HepG2 (cell line): ENCODE data around the gene TMEM135. TPM values are rescaled to one million over a fixed set of nuclear protein-coding genes. Genes with fewer than 3 reads are reported as not detected.

ENCODE experiments used
- ATAC-seq: fragments of 200-7000 bp; cut with Tn5 transposase; 3 replicates; pipeline ENCODE4 v1.9.1; 2020; ENCODE audit warnings: mild to moderate bottlenecking, moderate library complexity
- BruUV-seq: library from RNA; stranded (reverse); fragments of 400-500 nt; replicated peaks from 2 replicates; lab custom pipeline; 2021; lab: Mats Ljungman, UMichigan
- CTCF ChIA-PET: fragments of 300-600 bp; formaldehyde crosslinking; extraction: SDS; loops from one replicate; lab custom pipeline; 2021; ENCODE audit warnings: low total read pairs, inconsistent platforms, low intra/inter-chr PET ratio; lab: Yijun Ruan, JAX
- POLR2A ChIA-PET: fragments of 350-600 bp; sonication (Branson Sonifier 250); formaldehyde crosslinking; loops from one replicate; lab custom pipeline; 2020; ENCODE audit warnings: antibody characterized with exemption, inconsistent platforms; lab: Yijun Ruan, JAX
- DNase-seq: peaks from one replicate; pipeline ENCODE4 v3.0.0-alpha.2; 2015; ENCODE audit warnings: low spot score
- FAIRE-seq: peaks from 3 replicates; lab custom pipeline; 2011; peaks lifted over from hg19 to GRCh38; lab: Jason Lieb, UNC
- H2AFZ ChIP-seq: one replicate; pipeline ENCODE4 v1.6.1; 2011; ENCODE audit warnings: low read length, inconsistent platforms
- H3K27ac ChIP-seq: fragments of 300-600 bp; 3 replicates; pipeline ENCODE4 v1.8.0; 2011; ENCODE audit warnings: mixed run types, mild to moderate bottlenecking, mixed read lengths, low read length, inconsistent platforms; ENCODE audit not compliant: insufficient read depth; ENCODE audit errors: extremely low read length
- H3K27me3 ChIP-seq, 2 experiments: fragments of 200-600 bp in 1 of 2; 2 replicates in 1 of 2; 3 replicates in 1 of 2; pipeline versions ENCODE4 v1.6.0 to v1.8.0; 2011; ENCODE audit warnings: low read length in 2 of 2, mild to moderate bottlenecking in 2 of 2, moderate library complexity in 2 of 2, inconsistent platforms in 1 of 2; ENCODE audit not compliant: insufficient read depth in 2 of 2, control insufficient read depth in 1 of 2
- H3K36me3 ChIP-seq, 2 experiments: fragments of 200-600 bp in 1 of 2; replicated peaks in 1 of 2; 2 replicates in 1 of 2; 3 replicates in 1 of 2; pipeline versions ENCODE4 v1.5.1 to v1.8.0; 2011; ENCODE audit warnings: low read length in 2 of 2, inconsistent platforms in 1 of 2; ENCODE audit not compliant: insufficient read depth in 2 of 2, control insufficient read depth in 1 of 2
- H3K4me1 ChIP-seq: 2 replicates; pipeline ENCODE4 v1.5.1; 2012; ENCODE audit warnings: low read length, inconsistent platforms; ENCODE audit not compliant: insufficient read depth
- H3K4me2 ChIP-seq: 2 replicates; pipeline ENCODE4 v1.6.0; 2011; ENCODE audit warnings: low read depth, low read length, inconsistent platforms
- H3K4me3 ChIP-seq, 3 experiments: fragments of 200-600 bp in 1 of 3; sonication (generic), shearing (Covaris generic) in 1 of 3; replicated peaks in 1 of 3; 2 replicates each; pipeline ENCODE4 v1.5.1; 2011 to 2016; ENCODE audit warnings: low read length in 3 of 3, inconsistent platforms in 2 of 3, low read depth in 2 of 3, mild to moderate bottlenecking in 2 of 3, control low read depth in 1 of 3, mixed read lengths in 1 of 3; ENCODE audit not compliant: insufficient read depth in 1 of 3
- H3K79me2 ChIP-seq: one replicate; pipeline ENCODE4 v1.6.1; 2011; ENCODE audit warnings: low read length, inconsistent platforms; ENCODE audit not compliant: insufficient read depth
- H3K9ac ChIP-seq: 2 replicates; pipeline ENCODE4 v1.6.0; 2011; ENCODE audit warnings: mild to moderate bottlenecking, low read depth, low read length, inconsistent platforms; ENCODE audit not compliant: insufficient read depth
- H3K9me3 ChIP-seq: 2 replicates; pipeline ENCODE4 v1.5.1; 2012; ENCODE audit warnings: mild to moderate bottlenecking, low read length
- H4K20me1 ChIP-seq: 2 replicates; pipeline ENCODE4 v1.6.0; 2011; ENCODE audit warnings: inconsistent platforms, mild to moderate bottlenecking, low read length, moderate library complexity; ENCODE audit not compliant: insufficient read depth
- GATAD2A ChIP-seq: IDR thresholded peaks from 2 replicates; pipeline ENCODE4 v1.6.1; 2016
- PHB2 ChIP-seq: fragments of 450-650 bp; IDR thresholded peaks from 2 replicates; pipeline ENCODE4 v1.6.1; 2018; ENCODE audit not compliant: partially characterized antibody
- POLR2G ChIP-seq: fragments of 200-400 bp; formaldehyde crosslinking; IDR thresholded peaks from 2 replicates; pipeline ENCODE4 v1.6.1; 2018; ENCODE audit warnings: mild to moderate bottlenecking, low read depth, low read length, moderate library complexity
- RBM22 ChIP-seq: fragments of 200-400 bp; formaldehyde crosslinking; optimal IDR thresholded peaks from 2 replicates; pipeline ENCODE3; 2017; ENCODE audit warnings: mild to moderate bottlenecking, low read length, moderate library complexity
- WGBS: methylation state at CpG from one replicate; pipeline ENCODE4 v1.1.6; 2017; ENCODE audit warnings: low lambda C conversion rate; 5-methylcytosine and 5-hydroxymethylcytosine counted together
- in situ Hi-C: cut with HindIII; loops from 2 replicates; pipeline ENCODE4 v1.10.0; 2017; ENCODE audit warnings: low pct_unique_long_range_greater_than_20kb; ENCODE audit not compliant: extremely low pct_ligation_motif_present
- intact Hi-C: fragments of 100-400 bp; cut with micrococcal nuclease; formaldehyde crosslinking; loops from one replicate; pipeline ENCODE4 v1.10.0; 2022; ENCODE audit not compliant: unreplicated experiment
- polyA plus RNA-seq, 8 experiments: library from polyadenylated mRNA; depleted of rRNA in 3 of 8; stranded (reverse) in 7 of 8; unstranded in 1 of 8; fragments of >200 nt; fragmentation: Illumina TruSeq in 4 of 8; extraction: Trizol in 4 of 8; gene quantifications; 2 replicates each; pipeline versions ENCODE4 v1.2.1 to v1.2.3, GENCODE V29; 2011 to 2016; ENCODE audit warnings: low read depth in 4 of 8, missing spikeins in 1 of 8, mixed read lengths in 1 of 8; ENCODE audit not compliant: insufficient read depth in 1 of 8
- total RNA-seq, 5 experiments: library from RNA; depleted of rRNA; stranded (reverse); fragments of >200 nt; fragmentation: Illumina TruSeq; extraction: Trizol; gene quantifications; 2 replicates each; pipeline ENCODE4 v1.2.3, GENCODE V29; 2016; ENCODE audit warnings: low read depth in 1 of 5
- TF ChIP-seq, protein P1 (sequence below): sonication (generic); formaldehyde crosslinking; IDR thresholded peaks from 2 replicates; pipeline ENCODE4 v1.4.0; 2020; ENCODE audit warnings: missing genetic modification reagents
- TF ChIP-seq, protein P2 (sequence below): IDR thresholded peaks from 2 replicates; pipeline ENCODE4 v1.6.1; 2016; ENCODE audit warnings: low read depth
- TF ChIP-seq, protein P3 (sequence below): sonication (generic); formaldehyde crosslinking; IDR thresholded peaks from 2 replicates; pipeline ENCODE4 v1.5.0; 2020; ENCODE audit warnings: missing genetic modification reagents
- TF ChIP-seq, protein P4 (sequence below), 2 experiments: sonication (generic) in 1 of 2; formaldehyde crosslinking in 1 of 2; IDR thresholded peaks; 2 replicates each; pipeline versions ENCODE4 v1.6.1 to v1.9.0; 2014 to 2022; ENCODE audit warnings: antibody characterized with exemption in 1 of 2, borderline replicate concordance in 1 of 2, inconsistent platforms in 1 of 2, low read depth in 1 of 2, missing genetic modification reagents in 1 of 2
- TF ChIP-seq, protein P5 (sequence below): sonication (generic); formaldehyde crosslinking; conservative IDR thresholded peaks from 2 replicates; pipeline ENCODE4 v1.4.0; 2020; ENCODE audit warnings: missing genetic modification reagents
- TF ChIP-seq, protein P6 (sequence below): sonication (generic); formaldehyde crosslinking; IDR thresholded peaks from 2 replicates; pipeline ENCODE4 v1.8.0; 2022; ENCODE audit warnings: mild to moderate bottlenecking, missing genetic modification reagents, moderate library complexity

TMEM135 gene
- total and polyA plus RNA-seq, 2 of the 13 experiments (the other 11 are each of a cell fraction or from before 2014, with no cell fraction given), result 36.6 to 88.9 TPM

DNA sequence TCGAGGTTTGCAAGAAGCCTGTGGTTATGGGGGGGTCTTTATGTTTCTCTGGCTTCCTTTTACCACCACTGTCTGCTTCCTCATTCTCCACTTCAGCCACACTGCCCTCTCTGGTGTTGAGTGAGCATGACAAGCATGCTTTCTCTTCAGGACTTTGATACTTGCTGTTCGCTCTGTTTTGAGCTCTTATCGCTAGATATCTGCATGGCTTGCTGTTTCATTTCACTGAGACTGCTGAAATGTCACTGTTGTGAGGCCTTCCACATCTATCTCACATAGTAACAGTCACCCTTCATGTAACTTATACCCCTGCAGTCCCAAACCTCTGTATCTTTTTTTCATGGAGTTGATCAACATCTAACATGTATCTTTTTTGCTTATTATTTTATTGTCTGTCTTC, 59.8 kb downstream of the TMEM135 start:
- no TSS peak for BruUV-seq
- in situ Hi-C loops, result loop anchor here (25.0 kb wide), 1 partner anchor 190 kb away; no protein-coding TSS in a partner anchor
- no peaks in the 10 kb centered on the region for H4K20me1 ChIP-seq
- H3K9me3 ChIP-seq, result no peaks in the 10 kb centered on the region
- ChIA-PET POLR2A (interaction anchor here (1.0 to 1.6 kb wide), 5 partner anchors 13 to 157 kb away, joined by 3 to 9 read pairs (median 6); partner anchors contain the start of genes FZD4 and TMEM135), CTCF (interaction anchor here (1.3 to 1.9 kb wide), 2 partner anchors 158 to 193 kb away, joined by 5 to 7 read pairs; no protein-coding TSS in a partner anchor)
- FAIRE-seq (peak; percentile 96), ATAC-seq (peak; percentile 99), DNase-seq (peak; percentile 87)
- no peak overlapping the region for H2AFZ ChIP-seq
- H3K4me3 ChIP-seq, result no peak overlapping the region
- H3K4me2 ChIP-seq, result peak overlapping the region; percentile 70
- 5% methylated on average over 3 of the region's 3 CpGs for WGBS
- peaks cover 19% of the 10 kb centered on the region for H3K79me2 ChIP-seq
- intact Hi-C loops, result loop anchor here (1.0 to 5.0 kb wide), 4 partner anchors 90 to 193 kb away; no protein-coding TSS in a partner anchor
- H3K36me3 ChIP-seq, result peaks cover 8 to 17% of the 10 kb centered on the region in 2 experiments
- H3K9ac ChIP-seq, result peak overlapping the region; percentile 43
- H3K4me1 ChIP-seq, result peaks cover 13% of the 10 kb centered on the region
- peak overlapping the region; percentile 52 for H3K27ac ChIP-seq
- no peaks in the 10 kb centered on the region; a peak in 1 of 5 replicates for H3K27me3 ChIP-seq
- TF ChIP-seq RBM22, result peak; percentile 74
- TF ChIP-seq, protein P1, sequence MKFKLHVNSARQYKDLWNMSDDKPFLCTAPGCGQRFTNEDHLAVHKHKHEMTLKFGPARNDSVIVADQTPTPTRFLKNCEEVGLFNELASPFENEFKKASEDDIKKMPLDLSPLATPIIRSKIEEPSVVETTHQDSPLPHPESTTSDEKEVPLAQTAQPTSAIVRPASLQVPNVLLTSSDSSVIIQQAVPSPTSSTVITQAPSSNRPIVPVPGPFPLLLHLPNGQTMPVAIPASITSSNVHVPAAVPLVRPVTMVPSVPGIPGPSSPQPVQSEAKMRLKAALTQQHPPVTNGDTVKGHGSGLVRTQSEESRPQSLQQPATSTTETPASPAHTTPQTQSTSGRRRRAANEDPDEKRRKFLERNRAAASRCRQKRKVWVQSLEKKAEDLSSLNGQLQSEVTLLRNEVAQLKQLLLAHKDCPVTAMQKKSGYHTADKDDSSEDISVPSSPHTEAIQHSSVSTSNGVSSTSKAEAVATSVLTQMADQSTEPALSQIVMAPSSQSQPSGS (CRISPR knock-in tag), result peak; percentile 32; the same call in 1 of the 2 replicates
- TF ChIP-seq, protein P2, sequence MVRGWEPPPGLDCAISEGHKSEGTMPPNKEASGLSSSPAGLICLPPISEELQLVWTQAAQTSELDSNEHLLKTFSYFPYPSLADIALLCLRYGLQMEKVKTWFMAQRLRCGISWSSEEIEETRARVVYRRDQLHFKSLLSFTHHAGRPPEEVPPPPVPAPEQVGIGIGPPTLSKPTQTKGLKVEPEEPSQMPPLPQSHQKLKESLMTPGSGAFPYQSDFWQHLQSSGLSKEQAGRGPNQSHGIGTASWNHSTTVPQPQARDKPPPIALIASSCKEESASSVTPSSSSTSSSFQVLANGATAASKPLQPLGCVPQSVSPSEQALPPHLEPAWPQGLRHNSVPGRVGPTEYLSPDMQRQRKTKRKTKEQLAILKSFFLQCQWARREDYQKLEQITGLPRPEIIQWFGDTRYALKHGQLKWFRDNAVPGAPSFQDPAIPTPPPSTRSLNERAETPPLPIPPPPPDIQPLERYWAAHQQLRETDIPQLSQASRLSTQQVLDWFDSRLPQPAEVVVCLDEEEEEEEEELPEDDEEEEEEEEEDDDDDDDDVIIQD (CRISPR knock-in tag), result peak; percentile 72; the same call in 1 of the 2 replicates
- TF ChIP-seq, protein P3, sequence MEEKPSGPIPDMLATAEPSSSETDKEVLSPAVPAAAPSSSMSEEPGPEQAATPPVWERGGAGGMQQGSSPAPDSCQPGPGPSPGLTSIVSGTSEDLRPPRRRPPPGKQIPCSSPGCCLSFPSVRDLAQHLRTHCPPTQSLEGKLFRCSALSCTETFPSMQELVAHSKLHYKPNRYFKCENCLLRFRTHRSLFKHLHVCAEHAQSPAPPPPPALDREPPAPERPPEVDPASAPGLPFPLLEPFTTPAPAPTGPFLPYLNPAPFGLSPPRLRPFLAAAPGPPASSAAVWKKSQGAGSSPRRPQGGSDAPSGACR (CRISPR knock-in tag), result no peak; the same call in 1 of the 2 replicates
- TF ChIP-seq, protein P4, sequence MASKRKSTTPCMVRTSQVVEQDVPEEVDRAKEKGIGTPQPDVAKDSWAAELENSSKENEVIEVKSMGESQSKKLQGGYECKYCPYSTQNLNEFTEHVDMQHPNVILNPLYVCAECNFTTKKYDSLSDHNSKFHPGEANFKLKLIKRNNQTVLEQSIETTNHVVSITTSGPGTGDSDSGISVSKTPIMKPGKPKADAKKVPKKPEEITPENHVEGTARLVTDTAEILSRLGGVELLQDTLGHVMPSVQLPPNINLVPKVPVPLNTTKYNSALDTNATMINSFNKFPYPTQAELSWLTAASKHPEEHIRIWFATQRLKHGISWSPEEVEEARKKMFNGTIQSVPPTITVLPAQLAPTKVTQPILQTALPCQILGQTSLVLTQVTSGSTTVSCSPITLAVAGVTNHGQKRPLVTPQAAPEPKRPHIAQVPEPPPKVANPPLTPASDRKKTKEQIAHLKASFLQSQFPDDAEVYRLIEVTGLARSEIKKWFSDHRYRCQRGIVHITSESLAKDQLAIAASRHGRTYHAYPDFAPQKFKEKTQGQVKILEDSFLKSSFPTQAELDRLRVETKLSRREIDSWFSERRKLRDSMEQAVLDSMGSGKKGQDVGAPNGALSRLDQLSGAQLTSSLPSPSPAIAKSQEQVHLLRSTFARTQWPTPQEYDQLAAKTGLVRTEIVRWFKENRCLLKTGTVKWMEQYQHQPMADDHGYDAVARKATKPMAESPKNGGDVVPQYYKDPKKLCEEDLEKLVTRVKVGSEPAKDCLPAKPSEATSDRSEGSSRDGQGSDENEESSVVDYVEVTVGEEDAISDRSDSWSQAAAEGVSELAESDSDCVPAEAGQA (IDR thresholded peaks at IDR 0.05; ENCODE audit: low read depth), result no peak
- TF ChIP-seq, protein P4 (CRISPR knock-in tag; IDR thresholded peaks at IDR 0.05; ENCODE audit: borderline replicate concordance), result no peak
- TF ChIP-seq, protein P5, sequence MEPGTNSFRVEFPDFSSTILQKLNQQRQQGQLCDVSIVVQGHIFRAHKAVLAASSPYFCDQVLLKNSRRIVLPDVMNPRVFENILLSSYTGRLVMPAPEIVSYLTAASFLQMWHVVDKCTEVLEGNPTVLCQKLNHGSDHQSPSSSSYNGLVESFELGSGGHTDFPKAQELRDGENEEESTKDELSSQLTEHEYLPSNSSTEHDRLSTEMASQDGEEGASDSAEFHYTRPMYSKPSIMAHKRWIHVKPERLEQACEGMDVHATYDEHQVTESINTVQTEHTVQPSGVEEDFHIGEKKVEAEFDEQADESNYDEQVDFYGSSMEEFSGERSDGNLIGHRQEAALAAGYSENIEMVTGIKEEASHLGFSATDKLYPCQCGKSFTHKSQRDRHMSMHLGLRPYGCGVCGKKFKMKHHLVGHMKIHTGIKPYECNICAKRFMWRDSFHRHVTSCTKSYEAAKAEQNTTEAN (CRISPR knock-in tag), result no peak
- TF ChIP-seq, protein P6, sequence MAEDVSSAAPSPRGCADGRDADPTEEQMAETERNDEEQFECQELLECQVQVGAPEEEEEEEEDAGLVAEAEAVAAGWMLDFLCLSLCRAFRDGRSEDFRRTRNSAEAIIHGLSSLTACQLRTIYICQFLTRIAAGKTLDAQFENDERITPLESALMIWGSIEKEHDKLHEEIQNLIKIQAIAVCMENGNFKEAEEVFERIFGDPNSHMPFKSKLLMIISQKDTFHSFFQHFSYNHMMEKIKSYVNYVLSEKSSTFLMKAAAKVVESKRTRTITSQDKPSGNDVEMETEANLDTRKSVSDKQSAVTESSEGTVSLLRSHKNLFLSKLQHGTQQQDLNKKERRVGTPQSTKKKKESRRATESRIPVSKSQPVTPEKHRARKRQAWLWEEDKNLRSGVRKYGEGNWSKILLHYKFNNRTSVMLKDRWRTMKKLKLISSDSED (CRISPR knock-in tag), result no peak
- no peak for TF ChIP-seq PHB2
- no peak for TF ChIP-seq POLR2G
- peak; percentile 62; the same call in 1 of the 2 replicates for TF ChIP-seq GATAD2A (CRISPR knock-in tag)
